Choroid plexus epithelial cell (primary cell): ENCODE results near the gene CXXC5.

Experiments
- DNase-seq: peaks from one replicate; pipeline ENCODE4 v3.0.0-alpha.2; 2010; ENCODE audit warnings: low read depth
- H3K4me3 ChIP-seq: 2 replicates; pipeline ENCODE4 v1.5.1; 2011; ENCODE audit warnings: low read depth, mild to moderate bottlenecking, control low read depth, low read length, moderate library complexity
- CTCF ChIP-seq: conservative IDR thresholded peaks from 2 replicates; pipeline ENCODE4 v1.5.1; 2011; ENCODE audit warnings: low read depth, mild to moderate bottlenecking, control low read depth, inconsistent platforms, low read length, moderate library complexity

CXXC5 gene

GRCh38 chr5:139657363-139658321 lies 9.5 kb downstream of the CXXC5 start:
- DNase-seq: no peak

GRCh38 chr5:139658501-139658927 lies 10.4 kb downstream of the CXXC5 start:
- peak; percentile 34 for TF ChIP-seq CTCF
- no peak for DNase-seq
- H3K4me3 ChIP-seq: no peak overlapping the region

More at GRCh38 chr5:139657363-139658321, 9.5 kb downstream of the CXXC5 start:
- no peak for TF ChIP-seq CTCF
- no peak overlapping the region for H3K4me3 ChIP-seq

- DNase-seq: peak; percentile 76
- peak overlapping the region; percentile 34 for H3K4me3 ChIP-seq
- TF ChIP-seq CTCF: no peak
Observed at GRCh38 chr5:139658928-139659667, 10.9 kb downstream of the CXXC5 start.

- peak overlapping the region; percentile 34 for H3K4me3 ChIP-seq
- DNase-seq: no peak
- TF ChIP-seq CTCF: no peak
Observed at GRCh38 chr5:139659695-139660101, 11.5 kb downstream of the CXXC5 start.

GRCh38 chr5:139660105-139660922 lies 12.2 kb downstream of the CXXC5 start:
- no peak for DNase-seq
- H3K4me3 ChIP-seq: peak overlapping the region; percentile 34
- no peak for TF ChIP-seq CTCF

- no peak overlapping the region for H3K4me3 ChIP-seq
- DNase-seq: peak; percentile 93
- no peak for TF ChIP-seq CTCF
Observed at GRCh38 chr5:139660923-139661814, 13.0 kb downstream of the CXXC5 start.
